Measurements from ENCODE around the gene ARHGAP19.

The ARHGAP19 gene

DNA sequence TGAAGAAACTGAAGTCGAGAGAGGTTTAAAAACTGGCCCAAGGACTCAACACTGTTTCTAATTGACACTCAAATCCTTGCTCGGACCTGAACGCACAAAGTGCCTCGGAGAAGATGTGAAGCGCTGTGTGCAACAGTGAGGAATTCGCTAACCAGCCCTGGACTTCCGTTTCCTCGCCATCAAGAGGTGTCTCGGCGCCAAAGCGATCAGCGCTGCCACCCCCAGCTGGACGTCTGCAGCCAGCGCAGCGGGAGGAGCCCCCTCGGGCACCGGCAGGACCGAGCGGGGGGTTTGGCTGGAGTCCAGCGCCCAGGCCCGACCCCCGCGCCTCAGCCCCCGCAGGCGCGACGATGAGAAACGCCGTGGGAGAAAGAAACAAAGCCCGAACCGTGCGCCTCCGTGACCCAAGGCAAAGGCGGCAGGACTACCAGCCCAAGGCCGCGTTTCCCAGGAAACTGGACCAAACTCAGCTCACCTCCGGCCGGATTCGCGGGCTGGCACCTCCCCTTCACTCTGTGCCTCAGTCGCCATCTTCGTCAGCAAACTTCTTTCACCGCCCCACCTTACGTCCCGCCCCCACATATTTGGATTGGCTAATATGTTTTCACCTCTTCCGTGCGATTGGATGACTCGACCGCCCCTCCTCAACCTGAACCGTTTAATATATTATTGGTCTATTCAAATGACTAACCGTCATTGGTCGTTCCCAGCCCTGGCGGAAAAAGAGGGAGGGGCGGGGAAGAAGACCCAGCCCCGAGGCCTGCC is at the start of gene ARHGAP19:
ARHGAP19 (minus strand) TSS at position 541 of the 765 bp plus-strand sequence; CDS start at position 531, 10 bp downstream.
- DNase-seq (ENCODE audit: low read depth, low spot score): peak; percentile 99

- DNase-seq (ENCODE audit: low read depth, low spot score): no peak
These were observed 49.0 kb upstream of the ARHGAP19 start for GRCh38 chr10:97341416-97341815.

GRCh38 chr10:97338041-97338440 is 45.6 kb upstream of the ARHGAP19 start:
- no peak for DNase-seq (ENCODE audit: low read depth, low spot score)

DNA sequence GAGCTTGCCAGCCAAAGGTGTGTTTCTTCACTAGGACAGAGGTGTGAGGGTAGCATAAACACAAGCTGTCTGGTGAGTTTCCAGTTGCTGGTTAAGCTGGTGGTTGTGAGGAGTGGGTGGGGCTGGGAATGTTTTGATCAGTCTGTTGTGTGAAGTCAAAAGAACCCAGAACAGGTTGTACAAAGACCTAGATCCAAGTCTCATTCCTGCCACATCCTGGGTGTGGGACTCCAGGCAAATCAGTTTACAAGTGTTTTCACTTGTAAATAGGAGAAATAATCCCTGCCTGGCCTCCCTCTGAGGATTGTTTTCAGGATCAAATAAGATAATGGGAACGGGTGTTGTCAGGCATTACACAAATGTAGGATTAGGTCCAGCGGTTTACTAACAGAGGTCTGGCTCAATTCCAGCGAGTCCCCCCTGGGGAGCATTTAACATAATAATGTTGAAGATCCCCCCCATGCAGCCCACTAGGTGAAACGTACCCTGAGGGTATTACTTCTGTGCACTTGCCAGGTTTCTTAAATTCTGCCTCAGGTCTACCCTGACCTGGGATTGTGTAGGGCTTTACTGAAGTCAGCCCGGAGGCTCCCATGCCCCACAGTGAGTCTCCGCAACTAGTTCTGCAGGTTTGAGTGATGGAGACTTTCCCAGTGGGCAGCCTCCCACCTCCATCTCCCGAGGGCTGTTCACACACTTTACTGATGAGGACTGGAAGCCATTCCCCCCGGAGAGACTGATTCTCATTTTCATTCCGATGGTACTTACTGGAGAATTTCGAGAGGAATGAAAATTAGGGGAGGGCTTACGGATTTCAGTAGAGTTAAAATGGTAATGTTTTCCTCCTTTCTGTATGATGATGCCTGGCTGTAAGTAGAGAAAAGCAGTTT is 44.8 kb upstream of the ARHGAP19 start:
- DNase-seq (ENCODE audit: low read depth, low spot score): no peak

- DNase-seq (ENCODE audit: low read depth, low spot score): no peak
These were observed 44.0 kb upstream of the ARHGAP19 start for GRCh38 chr10:97336446-97336845.

DNA sequence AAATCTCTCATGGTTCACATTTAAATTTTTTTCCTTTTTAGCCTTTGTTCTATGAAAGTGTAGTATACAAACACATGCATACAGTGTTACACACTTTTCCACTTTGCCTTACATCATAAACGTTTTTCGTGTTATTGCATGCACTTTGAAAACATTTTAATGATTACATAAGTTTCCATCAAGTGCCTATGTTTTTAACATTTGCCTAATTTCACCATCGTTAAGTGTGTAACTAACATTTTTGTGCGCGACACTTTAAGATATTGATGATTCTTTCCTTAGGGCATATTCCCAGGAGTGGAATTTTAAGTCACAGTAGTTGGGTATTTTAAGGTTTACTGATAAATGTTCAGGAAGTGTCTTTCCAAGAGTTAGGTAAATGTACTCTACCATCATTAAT is 43.6 kb upstream of the ARHGAP19 start:
- no peak for DNase-seq (ENCODE audit: low read depth, low spot score)

DNA sequence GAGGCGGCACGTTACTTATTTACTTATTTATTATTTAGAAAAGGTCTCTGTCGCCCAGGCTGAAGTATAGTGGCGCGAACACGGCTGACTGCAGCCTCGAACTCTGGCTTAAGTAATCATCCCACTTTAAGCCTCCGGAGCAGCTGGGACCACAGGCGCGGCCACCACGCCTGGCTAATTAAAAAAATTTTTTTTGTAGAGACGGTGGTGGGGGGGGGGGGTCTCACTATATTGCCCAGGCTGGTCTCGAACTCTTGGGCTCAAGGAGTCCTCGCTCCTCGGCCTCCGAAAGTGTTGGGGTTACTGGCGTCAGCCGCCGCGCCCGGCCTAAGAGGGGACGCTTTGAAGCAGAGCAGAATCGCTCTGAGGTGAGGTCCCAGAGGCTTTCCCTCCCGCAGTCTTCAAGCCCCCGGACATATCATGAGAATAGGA is 42.8 kb upstream of the ARHGAP19 start:
- DNase-seq (ENCODE audit: low read depth, low spot score): no peak

DNA sequence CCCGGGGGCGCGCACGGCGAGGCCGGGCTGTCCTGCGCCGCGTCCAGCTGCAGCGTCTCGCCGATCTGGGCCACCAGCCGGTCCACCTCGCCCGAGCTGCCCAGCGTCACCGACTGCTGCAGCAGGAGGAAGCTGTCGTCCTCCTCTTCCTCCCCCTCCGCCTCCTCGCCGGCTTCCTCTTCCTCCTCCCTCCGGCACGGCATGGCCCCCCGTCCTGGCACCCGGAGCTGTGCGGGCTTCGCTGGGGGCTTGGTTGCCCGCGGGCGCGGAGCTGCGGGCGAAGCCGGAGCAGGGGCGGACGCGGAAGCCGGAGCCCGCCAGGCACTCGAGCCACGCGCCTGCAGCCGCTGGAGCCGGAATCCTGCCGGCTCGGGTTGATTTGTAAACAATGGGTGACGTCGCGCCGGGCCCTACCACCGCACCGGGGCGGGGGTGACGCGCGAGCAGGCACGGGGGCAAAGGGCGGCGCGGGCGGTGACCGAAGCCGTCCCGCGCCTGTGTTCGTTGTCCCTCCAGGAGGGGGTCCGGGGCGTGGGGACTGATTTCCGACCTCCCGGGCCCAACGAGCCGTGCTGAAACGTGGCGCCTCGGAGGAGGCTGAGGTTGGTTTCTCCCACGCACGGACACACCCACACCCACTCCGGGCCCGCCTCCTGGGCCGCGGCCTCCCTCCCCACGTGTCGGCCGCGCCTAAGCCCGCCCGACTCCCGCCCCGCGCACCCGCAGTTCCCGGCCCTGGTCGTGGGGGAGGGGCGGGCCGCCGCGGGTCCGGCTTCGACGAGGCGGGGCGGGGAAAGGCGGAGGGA is 42.1 kb upstream of the ARHGAP19 start, which contains the start of gene FRAT2:
FRAT2 (minus strand) TSS at position 360 of the 806 bp plus-strand sequence; CDS start at position 203, 157 bp downstream.
- peak; percentile 96 for DNase-seq (ENCODE audit: low read depth, low spot score)

DNA sequence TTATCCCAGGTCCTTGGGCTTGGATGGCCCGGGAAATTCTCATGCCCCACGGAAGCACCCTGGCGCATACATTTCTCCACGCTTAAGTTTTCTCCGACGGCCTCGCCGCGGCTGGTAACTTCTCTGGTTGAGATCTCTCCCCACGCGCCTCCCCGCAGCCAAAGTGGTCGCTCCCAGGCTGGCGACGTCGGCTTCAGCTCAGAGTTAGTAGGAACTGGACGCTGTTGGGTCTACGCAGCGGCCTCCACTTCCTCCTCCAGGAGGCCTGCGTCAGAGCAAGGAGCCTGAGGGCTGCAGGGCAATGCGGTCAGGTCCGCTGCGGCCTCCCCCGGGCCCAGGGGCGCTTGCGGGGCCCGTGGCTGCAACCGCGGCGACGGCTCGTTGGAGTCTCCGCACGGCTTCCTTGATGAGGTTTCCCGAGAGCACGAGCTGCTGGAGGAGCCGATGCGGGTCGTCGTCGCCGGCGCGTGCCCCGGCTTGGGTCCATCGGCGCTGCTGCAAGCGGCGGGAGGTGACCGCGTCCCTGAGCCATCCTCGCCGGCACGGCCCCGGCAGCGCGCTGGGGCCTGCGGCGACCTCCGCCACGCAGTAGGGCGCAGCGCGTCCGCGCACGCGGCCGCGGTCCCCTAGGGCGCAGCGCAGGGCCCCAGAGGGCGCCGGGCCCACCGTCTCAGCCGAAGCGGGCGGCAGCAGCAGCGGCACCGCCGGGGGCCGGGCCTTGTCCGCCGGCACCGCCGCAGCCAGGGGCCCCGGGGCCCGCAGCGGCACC is 41.3 kb upstream of the ARHGAP19 start:
- DNase-seq (ENCODE audit: low read depth, low spot score): peak; percentile 66

DNA sequence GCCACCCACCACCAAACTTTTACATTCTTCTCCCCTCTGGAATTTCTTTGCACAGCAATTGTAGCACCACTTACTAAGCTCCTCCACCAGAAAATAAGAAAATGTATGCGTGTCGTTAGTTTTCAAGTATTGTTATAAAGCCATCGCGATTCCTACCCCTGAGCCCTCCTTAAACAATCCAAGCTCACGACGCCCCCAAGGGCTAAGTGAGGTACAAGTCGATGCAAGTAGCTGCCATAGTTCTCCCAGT is 40.8 kb upstream of the ARHGAP19 start:
- peak; percentile 57 for DNase-seq (ENCODE audit: low read depth, low spot score)

DNA sequence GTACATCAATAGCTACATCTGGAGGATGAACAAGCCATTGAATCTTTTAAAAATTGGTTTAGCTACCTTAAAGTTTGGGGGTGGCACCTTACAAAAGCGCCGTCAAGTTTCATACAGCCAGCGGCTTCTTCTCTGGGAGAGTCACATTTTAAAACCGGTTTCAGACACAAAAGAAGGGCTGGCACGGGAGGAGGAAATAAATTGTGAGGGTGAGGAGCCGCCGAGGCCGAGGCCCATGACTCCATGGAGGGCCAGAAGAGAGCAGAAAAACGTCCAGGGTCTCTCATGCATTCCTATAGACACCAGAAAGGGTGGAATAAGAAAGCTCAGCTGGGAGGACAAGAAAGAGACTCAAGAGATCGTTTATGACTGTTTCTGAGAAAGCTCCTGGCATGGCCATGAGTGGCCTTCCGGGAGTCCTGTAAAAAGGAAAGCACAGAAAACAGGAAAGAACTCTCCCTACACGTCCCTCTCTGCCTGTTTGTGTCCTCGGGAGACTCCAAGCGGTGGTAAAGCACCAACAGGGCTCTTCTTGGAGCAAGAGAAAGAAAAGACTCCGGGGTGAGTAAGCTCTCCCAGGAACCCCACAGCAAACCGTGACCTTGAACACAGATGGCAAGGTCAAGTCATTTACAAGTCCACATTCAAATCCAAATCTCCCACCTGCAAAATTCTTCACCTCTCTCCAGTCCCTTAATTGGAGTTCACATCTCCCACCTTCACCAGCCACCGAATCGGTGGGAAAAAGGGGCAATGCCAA is 40.3 kb upstream of the ARHGAP19 start:
- peak; percentile 76 for DNase-seq (ENCODE audit: low read depth, low spot score)

GRCh38 chr10:97331153-97331703 is 38.8 kb upstream of the ARHGAP19 start:
- DNase-seq (ENCODE audit: low read depth, low spot score): no peak

GRCh38 chr10:97329766-97330165 is 37.3 kb upstream of the ARHGAP19 start:
- no peak for DNase-seq (ENCODE audit: low read depth, low spot score)

DNA sequence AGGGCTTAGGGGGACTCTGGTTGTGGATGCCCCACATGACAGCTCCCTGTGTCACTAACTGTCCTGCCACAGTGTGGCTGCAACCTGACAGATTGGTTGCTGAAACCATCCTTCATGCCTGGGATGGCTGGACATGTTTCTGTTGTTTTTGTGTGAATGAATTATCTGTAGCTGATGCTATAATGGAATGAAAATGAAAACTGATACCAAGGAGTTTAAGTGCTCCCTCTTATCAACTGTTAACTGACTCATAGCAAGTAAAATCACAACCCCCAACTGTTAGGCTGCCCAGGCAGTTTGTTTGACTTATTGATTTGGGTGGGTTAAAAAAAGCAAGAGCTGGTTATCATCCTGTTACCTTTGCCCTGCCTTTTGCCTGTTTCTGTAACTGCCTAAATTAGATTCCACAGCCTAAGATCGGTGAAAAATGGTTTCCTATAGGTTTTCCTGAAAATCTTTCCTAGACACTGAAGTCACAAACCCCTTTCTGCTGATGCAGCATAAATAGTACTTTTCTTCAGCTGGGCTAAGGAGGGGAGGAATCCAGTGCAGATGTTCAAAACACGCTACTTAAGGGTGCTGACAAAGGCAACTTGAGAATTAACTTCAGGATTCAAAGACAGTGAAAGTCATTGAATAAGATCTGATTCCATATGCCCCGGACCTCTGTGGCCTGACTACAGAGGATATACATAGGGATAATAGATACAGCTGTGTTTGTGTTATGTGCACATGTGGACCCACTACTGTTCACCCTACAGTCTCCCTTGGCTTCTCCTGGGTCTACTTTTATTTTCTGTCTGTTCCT is 36.4 kb upstream of the ARHGAP19 start:
- DNase-seq (ENCODE audit: low read depth, low spot score): no peak

- DNase-seq (ENCODE audit: low read depth, low spot score): no peak
These were observed 35.2 kb upstream of the ARHGAP19 start for GRCh38 chr10:97327348-97328294.

DNA sequence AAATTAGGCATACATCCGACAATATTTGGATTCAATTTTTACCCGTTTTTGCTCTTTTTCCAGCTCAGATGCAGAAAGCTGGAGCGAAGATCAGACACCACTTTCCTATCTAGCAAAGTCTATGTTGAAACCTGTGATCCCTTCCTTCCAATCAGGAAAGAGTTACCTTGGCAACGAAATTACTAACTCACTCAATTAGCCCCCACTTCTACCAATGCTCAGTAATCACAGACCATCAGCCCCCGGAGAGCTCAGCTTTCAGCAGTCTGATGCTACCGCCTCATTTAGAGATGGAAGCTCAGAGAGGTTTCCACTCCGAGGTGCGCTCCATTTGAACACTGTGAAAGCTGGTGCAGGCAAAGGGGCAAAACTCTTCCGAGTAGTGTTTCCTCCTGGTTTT is 33.3 kb upstream of the ARHGAP19 start:
- no peak for DNase-seq (ENCODE audit: low read depth, low spot score)

- DNase-seq (ENCODE audit: low read depth, low spot score): no peak
These were observed 31.1 kb upstream of the ARHGAP19 start for GRCh38 chr10:97323501-97323900.

DNA sequence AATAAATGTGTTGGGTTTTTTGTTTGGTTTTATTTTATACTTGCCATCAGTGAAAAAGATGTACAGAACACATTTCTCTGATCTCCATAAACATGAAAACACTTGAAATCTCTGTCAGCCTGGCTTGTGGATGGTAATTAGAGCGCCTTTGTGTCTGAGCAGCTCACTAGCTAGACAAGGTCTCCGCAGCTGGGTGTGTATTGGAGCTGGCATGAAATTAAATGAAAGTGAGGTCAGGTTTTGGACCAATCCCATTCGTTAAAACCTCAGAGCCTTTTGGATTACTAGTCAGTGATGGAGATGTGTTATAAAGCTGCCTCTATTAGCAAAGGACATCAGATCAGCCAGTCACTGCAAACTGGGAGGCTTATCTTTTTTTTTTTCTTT is 29.4 kb upstream of the ARHGAP19 start:
- DNase-seq (ENCODE audit: low read depth, low spot score): peak; percentile 41
